ENCODE data around the gene APLNR. TPM values are rescaled to one million over a fixed set of nuclear protein-coding genes. Genes with fewer than 3 reads are reported as not detected.

The APLNR gene
- total RNA-seq, 2 donors from 2014 or later: not detected

- peaks cover 0 to 2% of the 10 kb centered on the region in 2 donors for H3K4me1 Mint-ChIP-seq (ENCODE audit: low read depth in 2 of 2)
- H3K27ac Mint-ChIP-seq: no peak overlapping the region
- H3K27me3 Mint-ChIP-seq: peaks cover 21 to 22% of the 10 kb centered on the region in 2 donors
- ATAC-seq (no peak), DNase-seq (ENCODE audit: low spot score) (no peak)
- no peaks in the 10 kb centered on the region for H3K36me3 Mint-ChIP-seq
- H3K4me3 Mint-ChIP-seq: no peak overlapping the region
- H3K9me3 Mint-ChIP-seq: peaks cover 5% of the 10 kb centered on the region
Observed at GRCh38 chr11:57266157-57266556, 29.1 kb upstream of the APLNR start.

GRCh38 chr11:57263351-57263750 lies 26.3 kb upstream of the APLNR start:
- DNase-seq (ENCODE audit: low spot score) (no peak), ATAC-seq (no peak)
- H3K27me3 Mint-ChIP-seq: peaks cover 19 to 21% of the 10 kb centered on the region in 2 donors
- H3K36me3 Mint-ChIP-seq: no peaks in the 10 kb centered on the region
- no peak overlapping the region for H3K27ac Mint-ChIP-seq
- H3K4me3 Mint-ChIP-seq: no peak overlapping the region
- peaks cover 0 to 2% of the 10 kb centered on the region in 2 donors for H3K4me1 Mint-ChIP-seq (ENCODE audit: low read depth in 2 of 2)
- peaks cover 5% of the 10 kb centered on the region for H3K9me3 Mint-ChIP-seq

- peaks cover 12 to 21% of the 10 kb centered on the region in 2 donors for H3K27me3 Mint-ChIP-seq
- H3K9me3 Mint-ChIP-seq: peaks cover under 1% of the 10 kb centered on the region
- DNase-seq (ENCODE audit: low spot score) (no peak), ATAC-seq (no peak)
- no peaks in the 10 kb centered on the region for H3K36me3 Mint-ChIP-seq
- peaks cover 0 to 2% of the 10 kb centered on the region in 2 donors for H3K4me1 Mint-ChIP-seq (ENCODE audit: low read depth in 2 of 2)
- H3K4me3 Mint-ChIP-seq: no peak overlapping the region
- H3K27ac Mint-ChIP-seq: no peak overlapping the region
Observed at GRCh38 chr11:57262157-57262556, 25.1 kb upstream of the APLNR start.

- Mint-ChIP-seq H3K36me3 (no peaks in the 10 kb centered on the region), H3K4me1 (ENCODE audit: low read depth in 2 of 2) (peaks cover 0 to 2% of the 10 kb centered on the region in 2 donors), H3K9me3 (no peaks in the 10 kb centered on the region), H3K4me3 (no peak overlapping the region), H3K27ac (no peak overlapping the region), H3K27me3 (peaks cover 12 to 27% of the 10 kb centered on the region in 2 donors)
- no peak for ATAC-seq
- no peak for DNase-seq (ENCODE audit: low spot score)
Observed at GRCh38 chr11:57260937-57261783, 24.1 kb upstream of the APLNR start.

GRCh38 chr11:57256119-57256518 lies 19.1 kb upstream of the APLNR start:
- DNase-seq (ENCODE audit: low spot score) (no peak), ATAC-seq (no peak)
- H3K27ac Mint-ChIP-seq: no peak overlapping the region
- no peaks in the 10 kb centered on the region for H3K36me3 Mint-ChIP-seq
- H3K4me3 Mint-ChIP-seq: no peak overlapping the region
- peaks cover 19 to 49% of the 10 kb centered on the region in 2 donors for H3K27me3 Mint-ChIP-seq
- H3K9me3 Mint-ChIP-seq: no peaks in the 10 kb centered on the region
- H3K4me1 Mint-ChIP-seq (ENCODE audit: low read depth in 2 of 2): no peaks in the 10 kb centered on the region

GRCh38 chr11:57255618-57256017 lies 18.6 kb upstream of the APLNR start:
- Mint-ChIP-seq H3K27ac (no peak overlapping the region), H3K4me1 (ENCODE audit: low read depth in 2 of 2) (no peaks in the 10 kb centered on the region), H3K36me3 (no peaks in the 10 kb centered on the region), H3K27me3 (peaks cover 22 to 54% of the 10 kb centered on the region in 2 donors), H3K9me3 (no peaks in the 10 kb centered on the region), H3K4me3 (no peak overlapping the region)
- ATAC-seq (no peak), DNase-seq (ENCODE audit: low spot score) (no peak)

GRCh38 chr11:57254631-57255030 lies 17.6 kb upstream of the APLNR start:
- H3K9me3 Mint-ChIP-seq: no peaks in the 10 kb centered on the region
- H3K4me1 Mint-ChIP-seq (ENCODE audit: low read depth in 2 of 2): no peaks in the 10 kb centered on the region
- no peaks in the 10 kb centered on the region for H3K36me3 Mint-ChIP-seq
- H3K27me3 Mint-ChIP-seq: peaks cover 22 to 56% of the 10 kb centered on the region in 2 donors
- no peak overlapping the region for H3K4me3 Mint-ChIP-seq
- no peak overlapping the region for H3K27ac Mint-ChIP-seq
- DNase-seq (ENCODE audit: low spot score) (no peak), ATAC-seq (no peak)

- H3K27me3 Mint-ChIP-seq: peaks cover 26 to 54% of the 10 kb centered on the region in 2 donors
- H3K4me1 Mint-ChIP-seq (ENCODE audit: low read depth in 2 of 2): no peaks in the 10 kb centered on the region
- no peak for ATAC-seq
- DNase-seq (ENCODE audit: low spot score): no peak
- no peak overlapping the region for H3K4me3 Mint-ChIP-seq
- no peak overlapping the region for H3K27ac Mint-ChIP-seq
- H3K9me3 Mint-ChIP-seq: no peaks in the 10 kb centered on the region
- no peaks in the 10 kb centered on the region for H3K36me3 Mint-ChIP-seq
Observed at GRCh38 chr11:57251491-57252104, 14.5 kb upstream of the APLNR start.

- no peak overlapping the region for H3K4me3 Mint-ChIP-seq
- no peak for ATAC-seq
- H3K27me3 Mint-ChIP-seq: peaks cover 24 to 49% of the 10 kb centered on the region in 2 donors
- H3K36me3 Mint-ChIP-seq: no peaks in the 10 kb centered on the region
- no peak overlapping the region for H3K27ac Mint-ChIP-seq
- H3K9me3 Mint-ChIP-seq: no peaks in the 10 kb centered on the region
- no peaks in the 10 kb centered on the region for H3K4me1 Mint-ChIP-seq (ENCODE audit: low read depth in 2 of 2)
- DNase-seq (ENCODE audit: low spot score): no peak
Observed at GRCh38 chr11:57251037-57251436, 14.0 kb upstream of the APLNR start.

GRCh38 chr11:57249384-57250319 lies 12.6 kb upstream of the APLNR start:
- peak in 1 of 2 donors; percentile 49 for ATAC-seq
- H3K4me3 Mint-ChIP-seq: no peak overlapping the region
- peaks cover 18 to 35% of the 10 kb centered on the region in 2 donors for H3K27me3 Mint-ChIP-seq
- no peak overlapping the region for H3K27ac Mint-ChIP-seq
- peaks cover 3 to 7% of the 10 kb centered on the region in 2 donors for H3K4me1 Mint-ChIP-seq (ENCODE audit: low read depth in 2 of 2)
- no peaks in the 10 kb centered on the region for H3K9me3 Mint-ChIP-seq
- DNase-seq (ENCODE audit: low spot score): no peak
- H3K36me3 Mint-ChIP-seq: no peaks in the 10 kb centered on the region

- peaks cover 5 to 10% of the 10 kb centered on the region in 2 donors for H3K4me1 Mint-ChIP-seq (ENCODE audit: low read depth in 2 of 2)
- DNase-seq (ENCODE audit: low spot score) (no peak), ATAC-seq (peak in 1 of 2 donors; percentile 21)
- no peak overlapping the region for H3K4me3 Mint-ChIP-seq
- no peak overlapping the region for H3K27ac Mint-ChIP-seq
- H3K9me3 Mint-ChIP-seq: no peaks in the 10 kb centered on the region
- H3K36me3 Mint-ChIP-seq: no peaks in the 10 kb centered on the region
- peaks cover 18 to 28% of the 10 kb centered on the region in 2 donors for H3K27me3 Mint-ChIP-seq
Observed at GRCh38 chr11:57248780-57249383, 11.8 kb upstream of the APLNR start.

- DNase-seq (ENCODE audit: low spot score): no peak
- Mint-ChIP-seq H3K4me3 (no peak overlapping the region), H3K36me3 (no peaks in the 10 kb centered on the region), H3K9me3 (no peaks in the 10 kb centered on the region), H3K4me1 (ENCODE audit: low read depth in 2 of 2) (peaks cover 5 to 17% of the 10 kb centered on the region in 2 donors), H3K27ac (peak overlapping the region in 1 of 2 donors; percentile 65), H3K27me3 (peaks cover 0 to 4% of the 10 kb centered on the region in 2 donors)
- no peak for ATAC-seq
Observed at GRCh38 chr11:57244911-57245310, 7.9 kb upstream of the APLNR start.

GRCh38 chr11:57241353-57241972 lies 4.4 kb upstream of the APLNR start:
- no peak overlapping the region for H3K27ac Mint-ChIP-seq
- H3K27me3 Mint-ChIP-seq: peaks cover 0 to 6% of the 10 kb centered on the region in 2 donors
- H3K36me3 Mint-ChIP-seq: no peaks in the 10 kb centered on the region
- H3K4me3 Mint-ChIP-seq: no peak overlapping the region
- H3K9me3 Mint-ChIP-seq: no peaks in the 10 kb centered on the region
- peak in 1 of 2 donors; percentile 26 for ATAC-seq
- no peak for DNase-seq (ENCODE audit: low spot score)
- H3K4me1 Mint-ChIP-seq (ENCODE audit: low read depth in 2 of 2): peaks cover 16 to 29% of the 10 kb centered on the region in 2 donors

Measured in natural killer cell treated with Interleukin-12 subunit alpha and Interleukin-12 subunit beta and Interleukin-15 and Interleukin-18, amount 100 ng/mL, for 72 hours (primary cell).